Neural progenitor cell (in vitro differentiated cells): Measurements from ENCODE around the gene FGFRL1. TPM values are rescaled to one million over a fixed set of nuclear protein-coding genes. Genes with fewer than 3 reads are reported as not detected.
A peak's percentile ranks its signal among the peaks of the same experiment; 100 is the strongest.

Experiments used
- DNase-seq: peaks from one replicate; pipeline ENCODE4 v3.0.0-alpha.2; 2016; ENCODE audit warnings: low spot score
- H2AFZ ChIP-seq: fragments of 200-600 bp; sonication (generic); replicated peaks from 2 replicates; pipeline ENCODE4 v1.6.1; 2016; ENCODE audit warnings: antibody characterized with exemption
- H3F3A ChIP-seq: fragments of 200-600 bp; sonication (generic); 2 replicates; pipeline ENCODE4 v1.6.1; 2016; ENCODE audit warnings: antibody characterized with exemption, low read depth
- H3K27ac ChIP-seq: fragments of 200-600 bp; sonication (generic); 2 replicates; pipeline ENCODE4 v1.5.1; 2016; ENCODE audit warnings: mild to moderate bottlenecking
- H3K27me3 ChIP-seq: fragments of 200-600 bp; sonication (generic); 2 replicates; pipeline ENCODE4 v1.6.1; 2016; ENCODE audit warnings: mild to moderate bottlenecking, moderate library complexity
- H3K36me3 ChIP-seq: fragments of 200-600 bp; sonication (generic); 2 replicates; pipeline ENCODE4 v1.5.1; 2016
- H3K4me1 ChIP-seq: fragments of 200-600 bp; sonication (generic); 2 replicates; pipeline ENCODE4 v1.6.1; 2016; ENCODE audit warnings: mixed run types
- H3K4me2 ChIP-seq: fragments of 200-600 bp; sonication (generic); 2 replicates; pipeline ENCODE4 v1.6.1; 2016
- H3K4me3 ChIP-seq: fragments of 200-600 bp; sonication (generic); 2 replicates; pipeline ENCODE4 v1.5.1; 2016
- H3K79me2 ChIP-seq: fragments of 200-600 bp; sonication (generic); 2 replicates; pipeline ENCODE4 v1.6.1; 2016; ENCODE audit warnings: low read depth
- H3K9ac ChIP-seq: fragments of 200-600 bp; sonication (generic); 2 replicates; pipeline ENCODE4 v1.6.1; 2016
- H3K9me3 ChIP-seq: fragments of 200-600 bp; sonication (generic); 2 replicates; pipeline ENCODE4 v1.5.1; 2016; ENCODE audit warnings: low read depth
- H4K20me1 ChIP-seq: fragments of 200-600 bp; sonication (generic); 2 replicates; pipeline ENCODE4 v1.6.1; 2016; ENCODE audit warnings: low read depth
- H3K27ac Mint-ChIP-seq: 3 replicates; pipeline ENCODE4 v1.8.0; 2021; ENCODE audit warnings: mixed read lengths
- H3K27me3 Mint-ChIP-seq: 2 replicates; pipeline ENCODE4 v1.8.0; 2022; ENCODE audit warnings: low read depth, mild to moderate bottlenecking, inconsistent platforms, moderate library complexity, mixed read lengths; ENCODE audit not compliant: insufficient read depth
- H3K36me3 Mint-ChIP-seq: 3 replicates; pipeline ENCODE4 v1.8.0; 2021; ENCODE audit warnings: mixed read lengths
- H3K4me1 Mint-ChIP-seq: 3 replicates; pipeline ENCODE4 v1.8.0; 2021; ENCODE audit warnings: mixed read lengths
- H3K4me3 Mint-ChIP-seq: 3 replicates; pipeline ENCODE4 v1.8.0; 2021; ENCODE audit warnings: mild to moderate bottlenecking, moderate library complexity, mixed read lengths
- H3K9me3 Mint-ChIP-seq: 3 replicates; pipeline ENCODE4 v1.8.0; 2020; ENCODE audit warnings: mixed read lengths
- EZH2 ChIP-seq: fragments of 200-600 bp; sonication (generic); IDR thresholded peaks from 2 replicates; pipeline ENCODE4 v1.6.1; 2017; ENCODE audit warnings: antibody characterized with exemption, mild to moderate bottlenecking, moderate library complexity
- EZH2phosphoT487 ChIP-seq: fragments of 200-600 bp; sonication (generic); IDR thresholded peaks from 2 replicates; pipeline ENCODE4 v1.6.1; 2017; ENCODE audit warnings: antibody characterized with exemption
- total RNA-seq: library from RNA; depleted of rRNA; stranded (reverse); fragments of >200 nt; gene quantifications from 2 replicates; pipeline ENCODE4 v1.2.3, GENCODE V29; 2015; ENCODE audit warnings: low replicate concordance
- TF ChIP-seq, protein P1 (sequence below): fragments of 200-600 bp; sonication (generic); IDR thresholded peaks from 2 replicates; pipeline ENCODE4 v1.5.1; 2017; ENCODE audit warnings: antibody characterized with exemption, mild to moderate bottlenecking

The FGFRL1 gene
- total RNA-seq, 1 donor from 2014 or later = 9.6 TPM

DNA sequence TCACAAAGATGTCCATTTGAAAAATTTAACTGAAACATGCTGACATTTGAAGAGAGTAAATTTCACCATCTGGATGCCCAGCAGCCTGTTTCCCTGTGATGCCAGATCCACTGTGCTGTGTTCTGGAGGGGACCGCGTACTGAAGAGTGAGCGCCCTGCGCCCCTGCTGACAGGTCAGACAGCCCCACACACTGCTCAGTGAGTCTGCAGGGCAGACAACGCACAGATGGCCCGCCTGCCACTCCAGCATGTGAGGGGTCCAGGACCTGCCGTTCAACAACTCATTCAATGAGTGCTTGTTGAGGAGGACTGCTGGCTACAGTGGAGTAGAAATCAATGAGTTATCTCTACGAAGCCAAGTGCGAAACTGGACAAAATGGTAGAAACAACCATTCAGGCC is 49.2 kb downstream of the FGFRL1 start:
- peaks cover 38% of the 10 kb centered on the region for H3K4me1 Mint-ChIP-seq
- DNase-seq = no peak
- peaks cover 4% of the 10 kb centered on the region for H3K27me3 Mint-ChIP-seq

DNA sequence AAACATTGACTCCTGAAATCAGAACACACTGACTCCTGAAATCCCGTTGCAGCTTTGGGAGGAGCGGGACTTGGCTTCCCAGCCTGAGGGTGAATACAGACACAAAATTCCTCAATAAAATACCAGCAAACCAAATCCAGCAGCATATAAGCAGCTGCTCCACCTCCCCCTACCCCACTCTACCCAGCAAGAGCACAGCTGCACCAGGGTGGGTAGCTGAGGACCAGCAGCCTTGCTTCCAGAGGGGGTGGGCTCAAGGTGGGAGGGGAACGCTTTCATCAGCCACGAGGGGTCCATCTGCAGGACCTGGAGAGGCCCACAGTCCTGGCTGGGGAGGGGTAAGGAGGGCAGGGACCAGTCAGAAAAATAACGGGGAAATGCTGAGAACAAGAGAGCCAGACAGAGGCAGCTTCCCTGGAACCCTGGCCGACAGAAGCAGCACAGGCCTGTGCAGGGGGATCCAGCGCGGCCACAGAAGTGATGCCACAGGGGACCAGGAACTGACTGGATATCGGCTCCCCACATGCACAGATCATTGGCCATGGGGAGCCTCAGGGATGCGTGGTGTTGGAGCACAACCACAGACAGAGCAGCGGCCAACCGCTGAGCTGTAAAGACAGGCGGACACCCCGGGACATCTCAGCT is 49.8 kb downstream of the FGFRL1 start:
- Mint-ChIP-seq H3K36me3 (no peaks in the 10 kb centered on the region), H3K27me3 (peaks cover 4% of the 10 kb centered on the region), H3K4me3 (no peak overlapping the region), H3K4me1 (peaks cover 34% of the 10 kb centered on the region), H3K27ac (no peak overlapping the region), H3K9me3 (no peaks in the 10 kb centered on the region)
- H4K20me1 ChIP-seq = no peaks in the 10 kb centered on the region
- TF ChIP-seq EZH2phosphoT487 = no peak
- TF ChIP-seq, protein P1, sequence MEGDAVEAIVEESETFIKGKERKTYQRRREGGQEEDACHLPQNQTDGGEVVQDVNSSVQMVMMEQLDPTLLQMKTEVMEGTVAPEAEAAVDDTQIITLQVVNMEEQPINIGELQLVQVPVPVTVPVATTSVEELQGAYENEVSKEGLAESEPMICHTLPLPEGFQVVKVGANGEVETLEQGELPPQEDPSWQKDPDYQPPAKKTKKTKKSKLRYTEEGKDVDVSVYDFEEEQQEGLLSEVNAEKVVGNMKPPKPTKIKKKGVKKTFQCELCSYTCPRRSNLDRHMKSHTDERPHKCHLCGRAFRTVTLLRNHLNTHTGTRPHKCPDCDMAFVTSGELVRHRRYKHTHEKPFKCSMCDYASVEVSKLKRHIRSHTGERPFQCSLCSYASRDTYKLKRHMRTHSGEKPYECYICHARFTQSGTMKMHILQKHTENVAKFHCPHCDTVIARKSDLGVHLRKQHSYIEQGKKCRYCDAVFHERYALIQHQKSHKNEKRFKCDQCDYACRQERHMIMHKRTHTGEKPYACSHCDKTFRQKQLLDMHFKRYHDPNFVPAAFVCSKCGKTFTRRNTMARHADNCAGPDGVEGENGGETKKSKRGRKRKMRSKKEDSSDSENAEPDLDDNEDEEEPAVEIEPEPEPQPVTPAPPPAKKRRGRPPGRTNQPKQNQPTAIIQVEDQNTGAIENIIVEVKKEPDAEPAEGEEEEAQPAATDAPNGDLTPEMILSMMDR = no peak
- TF ChIP-seq EZH2 = no peak
- peaks cover 69% of the 10 kb centered on the region for H3K27me3 ChIP-seq
- H3K79me2 ChIP-seq = no peaks in the 10 kb centered on the region
- no peaks in the 10 kb centered on the region for H3K9me3 ChIP-seq
- no peak overlapping the region for H3K4me2 ChIP-seq
- H3K27ac ChIP-seq = no peak overlapping the region
- H3K4me3 ChIP-seq = no peak overlapping the region
- no peak overlapping the region for H3K9ac ChIP-seq
- H3F3A ChIP-seq = no peaks in the 10 kb centered on the region
- H3K36me3 ChIP-seq = no peaks in the 10 kb centered on the region
- H2AFZ ChIP-seq = peak overlapping the region; percentile 10
- H3K4me1 ChIP-seq = no peaks in the 10 kb centered on the region
- no peak for DNase-seq

More for the DNA sequence above, 49.2 kb downstream of the FGFRL1 start:
- Histone ChIP-seq H3K4me2 (no peak overlapping the region), H3K4me1 (peaks cover under 1% of the 10 kb centered on the region), H3K4me3 (no peak overlapping the region), H3K79me2 (no peaks in the 10 kb centered on the region), H2AFZ (no peak overlapping the region), H3K36me3 (no peaks in the 10 kb centered on the region), H3K9ac (no peak overlapping the region), H3F3A (no peaks in the 10 kb centered on the region), H3K9me3 (no peaks in the 10 kb centered on the region), H3K27me3 (peaks cover 69% of the 10 kb centered on the region), H4K20me1 (no peaks in the 10 kb centered on the region), H3K27ac (no peak overlapping the region)
- Mint-ChIP-seq H3K4me3 (no peak overlapping the region), H3K36me3 (no peaks in the 10 kb centered on the region), H3K27ac (no peak overlapping the region), H3K9me3 (no peaks in the 10 kb centered on the region)
- TF ChIP-seq EZH2 = no peak
- TF ChIP-seq, protein P1 = no peak
- no peak for TF ChIP-seq EZH2phosphoT487

DNA sequence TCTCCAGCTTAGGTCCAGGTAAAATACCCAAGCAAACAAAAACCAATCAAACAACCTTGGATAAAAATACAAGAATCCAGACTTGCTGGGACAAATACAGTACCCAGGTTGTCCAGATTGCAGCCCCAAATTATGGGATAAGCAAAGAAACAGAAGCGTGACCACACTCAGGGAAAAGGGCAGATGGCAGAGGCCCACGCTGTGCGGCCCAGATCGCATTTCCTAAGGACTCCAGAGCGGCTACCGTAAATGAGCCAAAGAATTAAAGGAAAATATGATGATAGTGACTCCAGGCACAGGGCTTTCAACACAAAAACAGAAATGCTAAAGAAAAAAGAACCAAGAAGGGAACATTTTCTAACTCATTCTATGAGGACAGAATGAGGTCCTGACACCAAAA is 50.3 kb downstream of the FGFRL1 start:
- no peaks in the 10 kb centered on the region for H3K36me3 ChIP-seq
- DNase-seq = no peak
- H3K4me1 Mint-ChIP-seq = peaks cover 30% of the 10 kb centered on the region
- no peak overlapping the region for H3K4me3 Mint-ChIP-seq
- H3K9me3 ChIP-seq = no peaks in the 10 kb centered on the region
- H3K9me3 Mint-ChIP-seq = no peaks in the 10 kb centered on the region
- peaks cover 4% of the 10 kb centered on the region for H3K27me3 Mint-ChIP-seq
- H4K20me1 ChIP-seq = no peaks in the 10 kb centered on the region
- H3K27me3 ChIP-seq = peaks cover 69% of the 10 kb centered on the region
- no peak overlapping the region for H3K4me2 ChIP-seq
- H3K27ac Mint-ChIP-seq = peak overlapping the region; percentile 2
- no peaks in the 10 kb centered on the region for H3K4me1 ChIP-seq
- H3K27ac ChIP-seq = no peak overlapping the region
- H3K9ac ChIP-seq = no peak overlapping the region
- H3K79me2 ChIP-seq = no peaks in the 10 kb centered on the region
- H3K36me3 Mint-ChIP-seq = no peaks in the 10 kb centered on the region
- TF ChIP-seq EZH2 (no peak), EZH2phosphoT487 (no peak)
- TF ChIP-seq, protein P1 = no peak
- peak overlapping the region; percentile 10 for H2AFZ ChIP-seq
- H3F3A ChIP-seq = no peaks in the 10 kb centered on the region
- H3K4me3 ChIP-seq = no peak overlapping the region
